RCC 7860 (cell line): ENCODE results near the gene FAHD2A.
"Not testable (repeated sequence)": the region's sequence is repeated elsewhere in the genome, so short reads cannot be mapped to it uniquely, and the experiment has no call there.

Source experiments
- DNase-seq: peaks from one replicate; pipeline ENCODE4 v3.0.0-alpha.2; 2015; ENCODE audit warnings: low spot score
- FAIRE-seq: peaks from 2 replicates; lab custom pipeline; 2012; peaks lifted over from hg19 to GRCh38; lab: Jason Lieb, UNC

Gene FAHD2A

GRCh38 chr2:95389245-95390119, 13.0 kb upstream of the FAHD2A start:
- FAIRE-seq (no peak), DNase-seq (peak; percentile 27)

GRCh38 chr2:95390272-95390880, 12.1 kb upstream of the FAHD2A start:
- FAIRE-seq: no peak

GRCh38 chr2:95390881-95391321, 11.6 kb upstream of the FAHD2A start:
- no peak for FAIRE-seq
- DNase-seq: no peak

More at GRCh38 chr2:95390272-95390880, 12.1 kb upstream of the FAHD2A start:
- no peak for DNase-seq

GRCh38 chr2:95391641-95392310, 10.7 kb upstream of the FAHD2A start:
- DNase-seq (no peak), FAIRE-seq (no peak)

- no peak for FAIRE-seq
Measured at GRCh38 chr2:95392320-95392719, 10.2 kb upstream of the FAHD2A start.

GRCh38 chr2:95392730-95393455, 9.6 kb upstream of the FAHD2A start:
- DNase-seq (no peak), FAIRE-seq (no peak)

More at GRCh38 chr2:95392320-95392719, 10.2 kb upstream of the FAHD2A start:
- DNase-seq: no peak

- FAIRE-seq: no peak
- no peak for DNase-seq
Measured at GRCh38 chr2:95393901-95394300, 8.6 kb upstream of the FAHD2A start.

GRCh38 chr2:95399061-95399460, 3.4 kb upstream of the FAHD2A start:
- no peak for FAIRE-seq
- no peak for DNase-seq

GRCh38 chr2:95401480-95401879, 1.0 kb upstream of the FAHD2A start:
- no peak for DNase-seq
- FAIRE-seq: no peak

- not testable (repeated sequence) for FAIRE-seq, DNase-seq
Measured at GRCh38 chr2:95402004-95402369, 521 bp upstream of the FAHD2A start.

GRCh38 chr2:95403204-95403721, 755 bp downstream of the FAHD2A start:
- DNase-seq: peak; percentile 17
- not testable (repeated sequence) for FAIRE-seq

- not testable (repeated sequence) for DNase-seq, FAIRE-seq
Measured at GRCh38 chr2:95403824-95404223, 1.3 kb downstream of the FAHD2A start.

- FAIRE-seq, DNase-seq: not testable (repeated sequence)
Measured at GRCh38 chr2:95404676-95405075, 2.2 kb downstream of the FAHD2A start.

GRCh38 chr2:95411239-95411638, 8.7 kb downstream of the FAHD2A start:
- peak; percentile 18 for DNase-seq
- not testable (repeated sequence) for FAIRE-seq

GRCh38 chr2:95414015-95414594, 11.6 kb downstream of the FAHD2A start:
- peak; percentile 53 for DNase-seq
- FAIRE-seq: not testable (repeated sequence)

- FAIRE-seq, DNase-seq: not testable (repeated sequence)
Measured at GRCh38 chr2:95415138-95415537, 12.6 kb downstream of the FAHD2A start.

GRCh38 chr2:95415561-95415960, 13.1 kb downstream of the FAHD2A start:
- not testable (repeated sequence) for FAIRE-seq, DNase-seq

- not testable (repeated sequence) for DNase-seq, FAIRE-seq
Measured at GRCh38 chr2:95427196-95427867, 24.8 kb downstream of the FAHD2A start.

GRCh38 chr2:95429748-95430467, 27.4 kb downstream of the FAHD2A start:
- not testable (repeated sequence) for FAIRE-seq, DNase-seq
